Measurements from ENCODE around the gene GNG12. TPM values are rescaled to one million over a fixed set of nuclear protein-coding genes. Genes with fewer than 3 reads are reported as not detected.
A peak's percentile ranks its signal among the peaks of the same experiment; 100 is the strongest.

Gene GNG12
- total RNA-seq, 6 donors from 2014 or later: 14.3 to 54.6 (median 45.1) TPM

DNA sequence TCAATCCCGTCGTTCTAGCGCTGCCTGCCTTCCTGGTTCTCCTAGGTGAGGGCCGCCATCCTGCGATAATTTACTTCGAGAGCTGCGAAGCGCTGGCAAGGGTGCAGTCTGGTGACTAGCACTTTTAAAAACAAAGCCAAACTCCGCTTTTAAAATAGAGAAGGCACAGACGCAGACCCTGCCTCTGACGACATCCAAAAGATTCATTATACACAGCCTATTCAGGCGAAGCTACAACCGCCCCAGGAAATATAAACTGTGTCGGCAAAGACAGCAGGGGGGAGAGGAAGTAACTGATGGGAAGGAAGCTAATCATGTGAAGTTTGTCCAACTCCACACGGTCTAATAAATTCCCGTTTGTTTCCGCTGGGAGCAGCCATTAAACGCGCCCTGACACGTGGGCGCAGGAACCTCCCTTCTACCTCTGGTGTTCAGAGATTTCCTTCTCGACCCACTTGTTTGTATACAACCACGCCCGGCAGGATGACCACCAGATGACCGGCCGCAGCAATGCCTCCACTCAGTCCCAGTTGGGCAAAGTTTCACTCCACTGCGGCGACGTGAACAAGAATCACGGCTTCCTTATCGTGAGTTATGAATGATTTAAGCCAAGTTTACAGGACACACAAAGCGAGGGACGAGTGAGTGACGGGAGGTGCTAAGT, 1.3 kb downstream of the GNG12 start:
- 1% methylated on average over 34 of the region's 34 CpGs for WGBS, 2 donors
- TF ChIP-seq POLR2AphosphoS5 (IDR thresholded peaks at IDR 0.05): peak; percentile 9 to 78
- TF ChIP-seq EP300 (IDR thresholded peaks at IDR 0.05): no peak
- TF ChIP-seq POLR2A (IDR thresholded peaks at IDR 0.05): peak in 2 of 4 donors; percentile 37 to 52
- TF ChIP-seq, protein P1, sequence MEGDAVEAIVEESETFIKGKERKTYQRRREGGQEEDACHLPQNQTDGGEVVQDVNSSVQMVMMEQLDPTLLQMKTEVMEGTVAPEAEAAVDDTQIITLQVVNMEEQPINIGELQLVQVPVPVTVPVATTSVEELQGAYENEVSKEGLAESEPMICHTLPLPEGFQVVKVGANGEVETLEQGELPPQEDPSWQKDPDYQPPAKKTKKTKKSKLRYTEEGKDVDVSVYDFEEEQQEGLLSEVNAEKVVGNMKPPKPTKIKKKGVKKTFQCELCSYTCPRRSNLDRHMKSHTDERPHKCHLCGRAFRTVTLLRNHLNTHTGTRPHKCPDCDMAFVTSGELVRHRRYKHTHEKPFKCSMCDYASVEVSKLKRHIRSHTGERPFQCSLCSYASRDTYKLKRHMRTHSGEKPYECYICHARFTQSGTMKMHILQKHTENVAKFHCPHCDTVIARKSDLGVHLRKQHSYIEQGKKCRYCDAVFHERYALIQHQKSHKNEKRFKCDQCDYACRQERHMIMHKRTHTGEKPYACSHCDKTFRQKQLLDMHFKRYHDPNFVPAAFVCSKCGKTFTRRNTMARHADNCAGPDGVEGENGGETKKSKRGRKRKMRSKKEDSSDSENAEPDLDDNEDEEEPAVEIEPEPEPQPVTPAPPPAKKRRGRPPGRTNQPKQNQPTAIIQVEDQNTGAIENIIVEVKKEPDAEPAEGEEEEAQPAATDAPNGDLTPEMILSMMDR (IDR thresholded peaks at IDR 0.05): peak in 1 of 6 experiments; percentile 22
- H3K4me1 ChIP-seq: peaks cover 2 to 14% (median 9%) of the 10 kb centered on the region in 4 donors
- ATAC-seq (ENCODE audit: low FRiP score in 2 of 2) (peak; percentile 77 to 82), DNase-seq (peak; percentile 19 to 56)
- peak overlapping the region; percentile 66 to 82 (median 72) for H3K4me3 ChIP-seq
- H3K27ac ChIP-seq: peak overlapping the region; percentile 82 to 92 (median 88)
- no peaks in the 10 kb centered on the region for H3K36me3 ChIP-seq
- peaks cover 0 to 6% (median 0%) of the 10 kb centered on the region in 4 donors for H3K27me3 ChIP-seq
- no peaks in the 10 kb centered on the region for H3K9me3 ChIP-seq

DNA sequence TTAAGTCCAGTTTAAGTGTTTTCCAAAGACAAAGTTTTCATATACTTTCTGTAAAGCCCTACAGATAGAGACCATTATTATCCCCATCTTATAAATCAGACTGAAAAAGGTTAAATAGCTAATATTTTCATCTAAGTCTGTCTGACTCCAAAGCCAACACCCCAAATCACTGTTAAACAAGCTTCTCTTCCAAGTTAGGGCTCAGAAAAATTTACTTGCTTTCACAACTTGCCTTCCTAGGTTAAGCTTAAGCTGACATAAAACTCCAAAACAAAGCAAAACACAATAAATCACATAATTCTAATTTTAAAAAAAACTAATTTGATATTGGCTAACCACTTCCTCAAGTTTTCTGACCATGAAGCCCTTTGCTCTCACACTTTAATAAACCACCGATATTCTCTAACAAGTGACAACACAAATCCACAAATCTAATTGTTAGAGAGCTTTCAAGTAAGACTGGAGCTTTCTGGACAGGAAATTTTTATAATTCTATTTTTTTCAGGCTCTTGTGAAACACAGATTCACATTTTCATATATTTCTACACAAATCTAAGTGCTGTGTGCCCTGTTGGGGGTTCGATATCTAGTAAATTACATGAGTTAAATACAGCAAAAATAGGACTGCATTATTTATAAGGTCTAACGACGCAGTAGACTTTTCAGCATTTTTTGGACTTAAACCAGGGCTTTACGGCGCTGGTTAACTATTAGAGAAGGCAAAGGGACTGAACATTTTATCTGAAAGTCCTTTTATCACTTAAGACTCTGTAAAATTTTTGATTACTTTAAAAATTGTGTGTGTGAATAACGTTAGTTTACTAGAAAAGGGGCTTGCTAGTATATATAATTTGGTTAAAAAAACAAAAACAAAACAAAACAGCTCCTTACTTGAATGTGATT, 2.1 kb downstream of the GNG12 start:
- Histone ChIP-seq H3K27ac (peak overlapping the region; percentile 82 to 92 (median 88)), H3K27me3 (peaks cover 0 to 6% (median 0%) of the 10 kb centered on the region in 4 donors), H3K36me3 (no peaks in the 10 kb centered on the region), H3K4me3 (peak overlapping the region in 3 of 4 donors; percentile 66 to 82 (median 76)), H3K4me1 (peaks cover 2 to 14% (median 9%) of the 10 kb centered on the region in 4 donors), H3K9me3 (no peaks in the 10 kb centered on the region)
- WGBS, 2 donors: 21 to 33% methylated on average over 7 of the region's 7 CpGs
- TF ChIP-seq, protein P1 (IDR thresholded peaks at IDR 0.05): no peak
- TF ChIP-seq EP300 (IDR thresholded peaks at IDR 0.05) (no peak), POLR2AphosphoS5 (IDR thresholded peaks at IDR 0.05) (no peak), POLR2A (IDR thresholded peaks at IDR 0.05) (no peak)
- ATAC-seq (ENCODE audit: low FRiP score in 2 of 2) (no peak), DNase-seq (no peak)

DNA sequence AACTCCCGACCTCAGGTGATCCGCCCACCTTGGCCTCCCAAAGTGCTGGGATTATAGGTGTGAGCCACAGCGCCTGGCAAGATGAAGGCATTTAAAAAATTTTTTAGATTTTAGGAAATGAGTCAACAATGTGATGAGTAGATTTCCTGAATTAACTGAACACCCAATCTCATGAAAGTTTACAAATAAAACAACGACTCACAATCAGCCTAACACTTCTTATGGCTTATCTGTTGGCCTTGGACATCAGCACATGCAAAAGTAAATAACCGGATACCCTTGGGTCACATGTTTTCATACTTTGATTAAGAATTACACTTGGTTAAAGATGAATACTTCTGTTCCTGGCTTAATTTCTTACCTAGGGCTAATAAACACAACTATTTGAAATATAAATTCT, 3.0 kb downstream of the GNG12 start:
- Histone ChIP-seq H3K27ac (no peak overlapping the region), H3K4me1 (peaks cover 2 to 14% (median 9%) of the 10 kb centered on the region in 4 donors), H3K27me3 (peaks cover 0 to 6% (median 0%) of the 10 kb centered on the region in 4 donors), H3K4me3 (no peak overlapping the region), H3K9me3 (no peaks in the 10 kb centered on the region), H3K36me3 (no peaks in the 10 kb centered on the region)
- 57 to 70% methylated on average over 5 of the region's 5 CpGs for WGBS, 2 donors
- ATAC-seq (ENCODE audit: low FRiP score in 2 of 2) (no peak), DNase-seq (no peak)
- TF ChIP-seq EP300 (IDR thresholded peaks at IDR 0.05) (no peak), POLR2A (IDR thresholded peaks at IDR 0.05) (no peak), POLR2AphosphoS5 (IDR thresholded peaks at IDR 0.05) (no peak)
- TF ChIP-seq, protein P1 (IDR thresholded peaks at IDR 0.05): no peak

DNA sequence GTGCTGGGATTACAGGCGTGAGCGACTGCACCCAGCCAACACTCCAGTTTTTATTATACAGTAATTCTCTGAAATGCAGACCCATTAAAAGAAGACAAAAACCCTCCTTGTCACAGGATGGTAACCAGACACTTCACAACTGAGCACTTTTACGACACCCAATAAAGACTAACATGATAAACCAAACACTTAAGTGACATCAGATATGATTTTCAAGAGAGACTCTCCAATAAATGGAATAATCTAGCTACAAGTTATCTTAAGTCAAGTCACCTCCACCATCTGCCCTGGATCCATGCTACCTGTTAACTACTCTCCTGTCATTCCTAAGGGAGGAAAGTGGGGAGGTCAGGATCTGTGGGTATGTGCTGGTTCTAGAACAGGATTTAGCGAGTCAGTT, 5.6 kb downstream of the GNG12 start:
- Histone ChIP-seq H3K27ac (no peak overlapping the region), H3K4me3 (no peak overlapping the region)

More for the DNA sequence above, 5.6 kb downstream of the GNG12 start:
- TF ChIP-seq, protein P1 (IDR thresholded peaks at IDR 0.05): no peak
- TF ChIP-seq EP300 (IDR thresholded peaks at IDR 0.05): no peak
- no peak for TF ChIP-seq POLR2AphosphoS5 (IDR thresholded peaks at IDR 0.05)
- TF ChIP-seq POLR2A (IDR thresholded peaks at IDR 0.05): no peak
- Histone ChIP-seq H3K9me3 (no peaks in the 10 kb centered on the region), H3K36me3 (no peaks in the 10 kb centered on the region), H3K27me3 (no peaks in the 10 kb centered on the region), H3K4me1 (peaks cover 0 to 14% (median 9%) of the 10 kb centered on the region in 4 donors)
- ATAC-seq (ENCODE audit: low FRiP score in 2 of 2) (no peak), DNase-seq (no peak)
- WGBS, 2 donors: 98 to 100% methylated on average over 4 of the region's 4 CpGs

Measured in upper lobe of left lung (tissue), 6 donors.